GM21360 (cell line): ENCODE data around the gene POLR3GL.

Source experiments
- ATAC-seq: cut with Tn5 transposase; IDR thresholded peaks from one replicate; pipeline ENCODE4 v1.9.1; 2021; ENCODE audit warnings: mild to moderate bottlenecking, moderate library complexity; ENCODE audit not compliant: unreplicated experiment

POLR3GL gene

GRCh38 chr1:145949219-145949618 is 15.3 kb upstream of the POLR3GL start:
- ATAC-seq: no peak

GRCh38 chr1:145951526-145951925 is 13.0 kb upstream of the POLR3GL start:
- no peak for ATAC-seq

GRCh38 chr1:145952903-145953302 is 11.6 kb upstream of the POLR3GL start:
- ATAC-seq: no peak

- ATAC-seq: no peak
Measured at GRCh38 chr1:145953861-145954260, 10.6 kb upstream of the POLR3GL start.

GRCh38 chr1:145955436-145955835 is 9.1 kb upstream of the POLR3GL start:
- no peak for ATAC-seq

GRCh38 chr1:145956361-145956760 is 8.1 kb upstream of the POLR3GL start:
- ATAC-seq: no peak

GRCh38 chr1:145956781-145957442 is 7.6 kb upstream of the POLR3GL start:
- ATAC-seq: no peak

GRCh38 chr1:145957443-145958319 is 6.8 kb upstream of the POLR3GL start, which contains the start of gene LIX1L:
Gene LIX1L (minus strand): TSS chr1:145958017. CDS start chr1:145957927, 90 bp downstream.
- peak; percentile 63 for ATAC-seq

GRCh38 chr1:145958734-145959133 is 5.8 kb upstream of the POLR3GL start:
- ATAC-seq: no peak

GRCh38 chr1:145959333-145959732 is 5.2 kb upstream of the POLR3GL start:
- ATAC-seq: no peak

- no peak for ATAC-seq
Measured at GRCh38 chr1:145959957-145960467, 4.5 kb upstream of the POLR3GL start.

- no peak for ATAC-seq
Measured at GRCh38 chr1:145960468-145961108, 3.9 kb upstream of the POLR3GL start.

GRCh38 chr1:145961109-145961424 is 3.4 kb upstream of the POLR3GL start:
- no peak for ATAC-seq

GRCh38 chr1:145961425-145962156 is 2.9 kb upstream of the POLR3GL start:
- no peak for ATAC-seq

GRCh38 chr1:145962157-145963102 is 2.1 kb upstream of the POLR3GL start:
- no peak for ATAC-seq

GRCh38 chr1:145963265-145964019 is 1.0 kb upstream of the POLR3GL start:
- ATAC-seq: no peak

- ATAC-seq: no peak
Measured at GRCh38 chr1:145965119-145965744, 742 bp downstream of the POLR3GL start.

GRCh38 chr1:145967288-145967687 is 2.8 kb downstream of the POLR3GL start:
- no peak for ATAC-seq

- no peak for ATAC-seq
Measured at GRCh38 chr1:145972580-145972979, 8.1 kb downstream of the POLR3GL start.
